HCT116 (cell line): ENCODE results near the gene GPR12. TPM values are rescaled to one million over a fixed set of nuclear protein-coding genes. Genes with fewer than 3 reads are reported as not detected.

ENCODE experiments used
- ATAC-seq: fragments of 200-7000 bp; cut with Tn5 transposase; 2 replicates; pipeline ENCODE4 v1.9.1; 2020; ENCODE audit warnings: mild to moderate bottlenecking, moderate library complexity
- BruUV-seq: library from RNA; stranded (reverse); fragments of 400-500 nt; replicated peaks from 2 replicates; lab custom pipeline; 2021; lab: Mats Ljungman, UMichigan
- CTCF ChIA-PET: fragments of 300-600 bp; sonication (Branson Sonifier 250); formaldehyde crosslinking; loops from one replicate; lab custom pipeline; 2021; ENCODE audit warnings: antibody characterized with exemption; lab: Charles Lee
- POLR2A ChIA-PET: fragments of 300-600, 350-600 bp; sonication (Branson Sonifier 250); formaldehyde crosslinking; loops from one replicate; lab custom pipeline; 2021; ENCODE audit warnings: antibody characterized with exemption; lab: Charles Lee
- RAD21 ChIA-PET, 2 experiments: fragments of 300-600 bp; sonication (Branson Sonifier 250); formaldehyde crosslinking; loops; one replicate each; lab custom pipeline; 2023; ENCODE audit warnings: low total read pairs in 2 of 2; ENCODE audit not compliant: uncharacterized antibody in 2 of 2, unreplicated experiment in 2 of 2, low non-redundant PET in 1 of 2; lab: Charles Lee
- DNase-seq: peaks from one replicate; pipeline ENCODE4 v3.0.0-alpha.2; 2010; ENCODE audit warnings: low read depth, low spot score
- H2AFZ ChIP-seq: fragments of 200-600 bp; shearing (Covaris generic), sonication (generic); 2 replicates; pipeline ENCODE4 v1.6.1; 2017; ENCODE audit warnings: low read depth, mixed run types, mixed read lengths, antibody characterized with exemption, low read length; ENCODE audit not compliant: poor library complexity, severe bottlenecking
- H3K27ac ChIP-seq: 2 replicates; pipeline ENCODE4 v1.5.1; 2012; ENCODE audit warnings: low read depth, low read length
- H3K27me3 ChIP-seq: fragments of 200-600 bp; sonication (generic); 2 replicates; pipeline ENCODE4 v1.6.1; 2016; ENCODE audit warnings: mixed run types, low read length, mixed read lengths; ENCODE audit not compliant: insufficient read depth
- H3K36me3 ChIP-seq, 2 experiments: fragments of 200-500 bp in 1 of 2; fragments of 200-600 bp in 1 of 2; sonication (Bioruptor generic) in 1 of 2; sonication (generic) in 1 of 2; 2 replicates each; pipeline versions ENCODE4 v1.5.1 to v1.6.1; 2014 to 2016; ENCODE audit warnings: low read length in 2 of 2, inconsistent platforms in 1 of 2, mixed read lengths in 1 of 2, mixed run types in 1 of 2; ENCODE audit not compliant: insufficient read depth in 2 of 2, control insufficient read depth in 1 of 2
- H3K4me1 ChIP-seq, 2 experiments: fragments of 200-600 bp in 1 of 2; sonication (generic) in 1 of 2; 2 replicates each; pipeline versions ENCODE4 v1.5.1 to v1.6.1; 2012 to 2017; ENCODE audit warnings: low read length in 2 of 2, inconsistent platforms in 1 of 2, mild to moderate bottlenecking in 1 of 2, mixed read lengths in 1 of 2, mixed run types in 1 of 2, moderate library complexity in 1 of 2; ENCODE audit not compliant: insufficient read depth in 2 of 2, control insufficient read depth in 1 of 2
- H3K4me2 ChIP-seq: fragments of 200-600 bp; sonication (generic); 2 replicates; pipeline ENCODE4 v1.6.1; 2017; ENCODE audit warnings: mixed run types, low read length, mixed read lengths
- H3K4me3 ChIP-seq, 2 experiments: fragments of 200-600 bp in 1 of 2; sonication (generic) in 1 of 2; replicated peaks in 1 of 2; 2 replicates each; pipeline ENCODE4 v1.5.1; 2011 to 2016; ENCODE audit warnings: low read length in 2 of 2, control low read depth in 1 of 2, low read depth in 1 of 2, mild to moderate bottlenecking in 1 of 2, mixed read lengths in 1 of 2, mixed run types in 1 of 2
- H3K79me2 ChIP-seq: fragments of 200-600 bp; sonication (generic); 2 replicates; pipeline ENCODE4 v1.6.1; 2017; ENCODE audit warnings: mild to moderate bottlenecking, mixed run types, low read length, moderate library complexity, mixed read lengths; ENCODE audit not compliant: insufficient read depth
- H3K9ac ChIP-seq: fragments of 200-600 bp; sonication (generic); 2 replicates; pipeline ENCODE4 v1.6.1; 2016; ENCODE audit warnings: low read length, mixed read lengths
- H3K9me2 ChIP-seq: fragments of 200-600 bp; sonication (generic), shearing (Covaris generic); 2 replicates; pipeline ENCODE4 v1.6.1; 2017; ENCODE audit warnings: mixed run types, mild to moderate bottlenecking, moderate library complexity; ENCODE audit not compliant: insufficient read depth
- H3K9me3 ChIP-seq, 2 experiments: fragments of 200-500 bp in 1 of 2; fragments of 200-600 bp in 1 of 2; sonication (Bioruptor generic) in 1 of 2; sonication (generic) in 1 of 2; 2 replicates each; pipeline ENCODE4 v1.6.1; 2014 to 2017; ENCODE audit warnings: low read length in 2 of 2, mixed read lengths in 2 of 2, inconsistent platforms in 1 of 2, low read depth in 1 of 2, mild to moderate bottlenecking in 1 of 2, mixed run types in 1 of 2, moderate library complexity in 1 of 2; ENCODE audit not compliant: control insufficient read depth in 1 of 2, insufficient read depth in 1 of 2
- H4K20me1 ChIP-seq: fragments of 200-600 bp; sonication (generic), shearing (Covaris generic); 2 replicates; pipeline ENCODE4 v1.6.1; 2017; ENCODE audit warnings: mixed run types, mild to moderate bottlenecking, moderate library complexity; ENCODE audit not compliant: insufficient read depth
- ATF3 ChIP-seq: IDR thresholded peaks from 2 replicates; pipeline ENCODE4 v1.6.1; 2012
- CBX3 ChIP-seq: IDR thresholded peaks from 2 replicates; pipeline ENCODE4 v1.6.1; 2012; ENCODE audit warnings: low read depth
- CEBPB ChIP-seq: IDR thresholded peaks from 2 replicates; pipeline ENCODE4 v1.6.1; 2012; ENCODE audit warnings: low read depth
- CTCF ChIP-seq, 3 experiments: fragments of 200-600 bp in 1 of 3; sonication (generic) in 1 of 3; IDR thresholded peaks in 2 of 3; conservative IDR thresholded peaks in 1 of 3; 2 replicates each; pipeline ENCODE4 v1.5.1; 2012 to 2017; ENCODE audit warnings: low read depth in 2 of 3, low read length in 2 of 3, antibody characterized with exemption in 1 of 3, borderline replicate concordance in 1 of 3, control low read depth in 1 of 3, mild to moderate bottlenecking in 1 of 3, mixed read lengths in 1 of 3, mixed run types in 1 of 3, moderate library complexity in 1 of 3; ENCODE audit not compliant: insufficient read depth in 1 of 3
- EGR1 ChIP-seq: IDR thresholded peaks from 2 replicates; pipeline ENCODE4 v1.6.1; 2012; ENCODE audit warnings: low read depth
- EZH2 ChIP-seq: fragments of 200-600 bp; sonication (generic); IDR thresholded peaks from 2 replicates; pipeline ENCODE4 v1.6.1; 2017; ENCODE audit warnings: antibody characterized with exemption, mixed run types
- FOSL1 ChIP-seq: IDR thresholded peaks from 2 replicates; pipeline ENCODE4 v1.6.1; 2012; ENCODE audit warnings: low read depth
- JUND ChIP-seq: IDR thresholded peaks from 2 replicates; pipeline ENCODE4 v1.6.1; 2012
- MAX ChIP-seq: IDR thresholded peaks from 2 replicates; pipeline ENCODE4 v1.6.1; 2012
- POLR2A ChIP-seq: IDR thresholded peaks from 2 replicates; pipeline ENCODE4 v1.7.0; 2011; ENCODE audit warnings: borderline replicate concordance; ENCODE audit not compliant: insufficient read depth, insufficient read length; ENCODE audit errors: extremely low read depth
- POLR2AphosphoS5 ChIP-seq: IDR thresholded peaks from 2 replicates; pipeline ENCODE4 v1.6.1; 2011; ENCODE audit warnings: mild to moderate bottlenecking, low read depth, low read length, moderate library complexity
- REST ChIP-seq: IDR thresholded peaks from 2 replicates; pipeline ENCODE4 v1.6.1; 2012; ENCODE audit warnings: low read depth
- SIN3A ChIP-seq: IDR thresholded peaks from 2 replicates; pipeline ENCODE4 v1.6.1; 2012; ENCODE audit warnings: low read depth
- SP1 ChIP-seq: IDR thresholded peaks from 2 replicates; pipeline ENCODE4 v1.6.1; 2012; ENCODE audit warnings: low read depth
- SRF ChIP-seq: IDR thresholded peaks from 2 replicates; pipeline ENCODE4 v1.6.1; 2012; ENCODE audit warnings: low read depth
- YY1 ChIP-seq: IDR thresholded peaks from 2 replicates; pipeline ENCODE4 v1.6.1; 2011; ENCODE audit warnings: low read length, low read depth, moderate library complexity, mild to moderate bottlenecking; ENCODE audit not compliant: insufficient replicate concordance; ENCODE audit errors: extremely low read depth
- ZBTB33 ChIP-seq: IDR thresholded peaks from 2 replicates; pipeline ENCODE4 v1.6.1; 2011; ENCODE audit warnings: mild to moderate bottlenecking, low read length, moderate library complexity; ENCODE audit not compliant: insufficient replicate concordance; ENCODE audit errors: extremely low read depth
- ZFX ChIP-seq: fragments of 450-650 bp; IDR thresholded peaks from 2 replicates; pipeline ENCODE4 v1.6.1; 2017
- ZNF274 ChIP-seq: fragments of 200-500 bp; sonication (Bioruptor generic); IDR thresholded peaks from 2 replicates; pipeline ENCODE4 v1.6.1; 2014; ENCODE audit warnings: mild to moderate bottlenecking, low read depth, low read length, inconsistent platforms
- intact Hi-C: fragments of 100-400 bp; cut with micrococcal nuclease; formaldehyde crosslinking; loops from 2 replicates; pipeline ENCODE4 v1.10.0; 2022
- total RNA-seq: library from RNA; stranded (reverse); gene quantifications from one replicate; pipeline ENCODE4 v1.2.1, GENCODE V29; 2021; ENCODE audit not compliant: unreplicated experiment

The GPR12 gene
- total RNA-seq, 1 experiment from 2014 or later, result not detected

GRCh38 chr13:26752671-26753070 is 7.9 kb downstream of the GPR12 start:
- RAD21 ChIA-PET, result no interaction called here
- Histone ChIP-seq H2AFZ (no peak overlapping the region), H3K9ac (no peak overlapping the region), H3K4me1 (no peaks in the 10 kb centered on the region), H3K4me3 (no peak overlapping the region), H3K27me3 (peaks cover 56% of the 10 kb centered on the region), H4K20me1 (no peaks in the 10 kb centered on the region), H3K36me3 (no peaks in the 10 kb centered on the region), H3K79me2 (no peaks in the 10 kb centered on the region), H3K9me3 (no peaks in the 10 kb centered on the region), H3K9me2 (no peaks in the 10 kb centered on the region), H3K27ac (no peak overlapping the region), H3K4me2 (no peak overlapping the region)
- POLR2A ChIA-PET, result no interaction called here
- no peak for TF ChIP-seq ZBTB33
- no peak for TF ChIP-seq POLR2A
- no peak for TF ChIP-seq CEBPB
- TF ChIP-seq FOSL1, result no peak
- TF ChIP-seq EGR1, result no peak
- no peak for TF ChIP-seq ATF3
- no peak for TF ChIP-seq SP1
- TF ChIP-seq JUND, result no peak
- no peak for TF ChIP-seq CBX3
- TF ChIP-seq SRF, result no peak
- no peak for TF ChIP-seq REST
- no peak for TF ChIP-seq CTCF (IDR thresholded peaks at IDR 0.05 in 2 of 3, conservative IDR thresholded peaks at IDR 0.05 in 1 of 3; ENCODE audit: borderline replicate concordance in 1 of 3, insufficient read depth in 1 of 3, low read depth in 2 of 3, low read length in 2 of 3)
- TF ChIP-seq ZFX, result no peak
- TF ChIP-seq YY1, result no peak
- no peak for TF ChIP-seq POLR2AphosphoS5
- TF ChIP-seq MAX, result no peak
- no peak for TF ChIP-seq ZNF274
- TF ChIP-seq EZH2, result no peak
- TF ChIP-seq SIN3A, result no peak
- ATAC-seq (no peak), DNase-seq (no peak)
- intact Hi-C loops, result no loop called here
- no TSS peak for BruUV-seq
- CTCF ChIA-PET, result no interaction called here
